Epithelial cell of esophagus (primary cell): ENCODE results near the gene PRODH2.

Source experiments
- DNase-seq: peaks from one replicate; pipeline ENCODE4 v3.0.0; 2010; ENCODE audit warnings: low read depth
- H3K4me3 ChIP-seq: 2 replicates; pipeline ENCODE4 v1.5.1; 2011; ENCODE audit warnings: mild to moderate bottlenecking, low read length, control low read depth
- CTCF ChIP-seq: IDR thresholded peaks from 2 replicates; pipeline ENCODE4 v1.5.1; 2011; ENCODE audit warnings: low read depth, mild to moderate bottlenecking, low read length, control low read depth, inconsistent platforms; ENCODE audit not compliant: insufficient read depth; ENCODE audit errors: missing control alignments

The PRODH2 gene

GRCh38 chr19:35787227-35787799 is 25.3 kb downstream of the PRODH2 start:
- H3K4me3 ChIP-seq = no peak overlapping the region
- no peak for TF ChIP-seq CTCF
- DNase-seq = no peak

GRCh38 chr19:35786299-35787160 is 26.1 kb downstream of the PRODH2 start:
- no peak overlapping the region for H3K4me3 ChIP-seq
- DNase-seq = no peak
- TF ChIP-seq CTCF = no peak

- DNase-seq = no peak
- no peak overlapping the region for H3K4me3 ChIP-seq
- TF ChIP-seq CTCF = no peak
Measured at GRCh38 chr19:35785339-35785627, 27.4 kb downstream of the PRODH2 start.

GRCh38 chr19:35784503-35785338 is 27.9 kb downstream of the PRODH2 start:
- no peak for TF ChIP-seq CTCF
- no peak overlapping the region for H3K4me3 ChIP-seq
- DNase-seq = no peak

GRCh38 chr19:35783469-35784434 is 28.9 kb downstream of the PRODH2 start:
- no peak for DNase-seq
- no peak for TF ChIP-seq CTCF
- no peak overlapping the region for H3K4me3 ChIP-seq

- no peak for TF ChIP-seq CTCF
- no peak overlapping the region for H3K4me3 ChIP-seq
- DNase-seq = no peak
Measured at GRCh38 chr19:35782589-35782988, 30.1 kb downstream of the PRODH2 start.
